ENCODE data around the gene GDF11.

DNA sequence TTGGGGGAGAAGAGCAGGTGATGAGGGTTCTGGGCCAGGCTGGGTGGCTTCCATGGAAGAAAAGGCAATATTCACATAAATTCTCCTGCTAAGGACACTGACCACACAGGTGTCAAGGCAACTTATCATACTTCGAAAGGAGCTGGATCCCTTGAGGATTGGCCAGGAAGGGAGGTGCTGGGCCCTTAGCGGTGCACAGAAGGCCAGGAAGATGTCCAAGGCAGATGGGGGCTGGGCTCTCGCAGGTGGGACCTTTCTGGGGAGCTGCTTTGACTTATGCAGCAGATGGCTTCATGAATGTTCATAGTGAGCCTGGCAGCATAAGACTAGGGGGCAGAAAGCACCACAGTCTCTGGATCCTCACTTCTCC, 18.0 kb upstream of the GDF11 start:
- TF ChIP-seq SUZ12 (IDR thresholded peaks at IDR 0.05; ENCODE audit: extremely low read depth, insufficient read depth, insufficient read length) (no peak), ZNF274 (IDR thresholded peaks at IDR 0.05; ENCODE audit: low read depth, low read length) (no peak)
